SU-DHL-6 (cell line): ENCODE measurements around the gene RIOK1.
"Not testable (repeated sequence)": the region's sequence is repeated elsewhere in the genome, so short reads cannot be mapped to it uniquely, and the experiment has no call there.

Experiments used
- H2AFZ ChIP-seq: fragments of 200-600 bp; sonication (generic); 2 replicates; pipeline ENCODE4 v1.6.1; 2014; ENCODE audit warnings: low read depth, mild to moderate bottlenecking, moderate library complexity, mixed read lengths, antibody characterized with exemption, low read length; ENCODE audit not compliant: severe bottlenecking
- H3F3A ChIP-seq: fragments of 200-600 bp; shearing (Covaris generic); 2 replicates; pipeline ENCODE4 v1.6.0; 2016; ENCODE audit warnings: antibody characterized with exemption, mild to moderate bottlenecking; ENCODE audit not compliant: insufficient read depth
- H3K27ac ChIP-seq: fragments of 200-600 bp; sonication (generic); 2 replicates; pipeline ENCODE4 v1.5.1; 2016; ENCODE audit warnings: low read depth, mild to moderate bottlenecking, low read length, moderate library complexity, mixed read lengths
- H3K27me3 ChIP-seq: fragments of 200-600 bp; sonication (generic), shearing (Covaris generic); 2 replicates; pipeline ENCODE4 v1.6.0; 2014; ENCODE audit warnings: mild to moderate bottlenecking, low read length
- H3K36me3 ChIP-seq: fragments of 200-600 bp; sonication (generic); 2 replicates; pipeline ENCODE4 v1.6.1; 2014; ENCODE audit warnings: mild to moderate bottlenecking, low read length, mixed read lengths
- H3K4me2 ChIP-seq: fragments of 300-600, 200-600 bp; shearing (Covaris generic), sonication (generic); 2 replicates; pipeline ENCODE4 v1.6.0; 2014; ENCODE audit warnings: low read length, low read depth, mild to moderate bottlenecking; ENCODE audit not compliant: poor library complexity, severe bottlenecking
- H3K4me3 ChIP-seq: fragments of 200-600 bp; sonication (generic); 2 replicates; pipeline ENCODE4 v1.5.1; 2014; ENCODE audit warnings: antibody characterized with exemption, low read length, mild to moderate bottlenecking, mixed read lengths; ENCODE audit not compliant: insufficient read depth, poor library complexity, severe bottlenecking
- H3K79me2 ChIP-seq: fragments of 200-600 bp; sonication (generic); 2 replicates; pipeline ENCODE4 v1.6.1; 2014; ENCODE audit warnings: mild to moderate bottlenecking, low read length, moderate library complexity; ENCODE audit not compliant: insufficient read depth
- H3K9ac ChIP-seq: fragments of 200-600 bp; sonication (generic); 2 replicates; pipeline ENCODE4 v1.7.0; 2014; ENCODE audit warnings: mild to moderate bottlenecking, low read length
- H3K9me2 ChIP-seq: fragments of 200-600 bp; sonication (generic); replicated peaks from 2 replicates; pipeline ENCODE4 v1.6.1; 2014; ENCODE audit warnings: low read length; ENCODE audit not compliant: insufficient read depth
- H3K9me3 ChIP-seq: fragments of 200-600 bp; sonication (generic); 2 replicates; pipeline ENCODE4 v1.6.1; 2014; ENCODE audit warnings: low read length, mixed read lengths; ENCODE audit not compliant: insufficient read depth
- H4K20me1 ChIP-seq: fragments of 200-600 bp; sonication (generic); 2 replicates; pipeline ENCODE4 v1.6.1; 2014; ENCODE audit warnings: low read depth, mild to moderate bottlenecking, antibody characterized with exemption, low read length, moderate library complexity, mixed read lengths
- EZH2phosphoT487 ChIP-seq: fragments of 200-600 bp; sonication (generic), shearing (Covaris generic); conservative IDR thresholded peaks from 2 replicates; pipeline ENCODE4 v1.6.1; 2018; ENCODE audit warnings: mild to moderate bottlenecking, antibody characterized with exemption, low read length, moderate library complexity, mixed read lengths
- TF ChIP-seq, protein P1 (sequence below): fragments of 200-600 bp; sonication (generic); IDR thresholded peaks from one replicate; pipeline ENCODE4 v1.5.1; 2017; ENCODE audit warnings: antibody characterized with exemption, mild to moderate bottlenecking, low read length, moderate library complexity; ENCODE audit not compliant: insufficient read depth, poor library complexity, severe bottlenecking

The RIOK1 gene

DNA sequence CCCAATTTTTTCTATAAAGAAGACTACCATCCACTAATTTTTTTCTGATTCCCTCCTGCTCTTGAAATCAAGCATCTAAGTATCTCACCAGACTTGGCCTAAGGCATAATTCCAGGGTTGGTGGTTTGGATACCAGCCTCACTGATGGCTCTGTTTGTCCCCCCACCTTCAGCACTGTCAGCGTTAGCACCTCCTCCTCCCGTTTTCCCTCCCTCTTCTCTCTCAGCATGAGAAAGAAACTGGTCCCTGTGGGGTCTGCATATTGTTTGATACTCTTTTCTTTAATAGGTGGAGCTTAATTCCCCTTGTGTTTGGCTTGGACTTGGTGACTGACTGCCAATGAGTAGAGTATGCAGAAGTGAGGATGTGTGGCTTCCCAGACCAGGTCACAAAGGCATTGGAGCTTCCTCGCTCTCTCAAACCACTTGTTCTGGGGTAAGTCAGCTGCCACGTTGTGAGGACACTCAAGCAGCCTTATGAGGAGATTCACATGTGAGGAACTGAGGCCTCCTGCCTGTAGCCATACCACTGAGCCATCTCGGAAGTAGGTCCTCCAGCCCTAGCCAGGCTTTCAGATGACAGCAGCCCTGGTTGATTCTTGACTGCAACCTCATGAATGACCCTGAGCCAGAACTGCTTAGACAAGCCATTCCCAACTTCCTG lies 65.2 kb downstream of the RIOK1 start:
- Histone ChIP-seq H2AFZ (no peak overlapping the region), H3K4me2 (no peak overlapping the region), H3K79me2 (no peaks in the 10 kb centered on the region), H3K27ac (no peak overlapping the region), H3K9me3 (peaks cover 4% of the 10 kb centered on the region; the same call in 1 of the 2 replicates), H3F3A (no peaks in the 10 kb centered on the region), H3K9ac (no peak overlapping the region), H3K4me3 (no peak overlapping the region), H3K27me3 (no peaks in the 10 kb centered on the region), H3K36me3 (no peaks in the 10 kb centered on the region), H3K9me2 (no peaks in the 10 kb centered on the region), H4K20me1 (no peaks in the 10 kb centered on the region)
- TF ChIP-seq, protein P1, sequence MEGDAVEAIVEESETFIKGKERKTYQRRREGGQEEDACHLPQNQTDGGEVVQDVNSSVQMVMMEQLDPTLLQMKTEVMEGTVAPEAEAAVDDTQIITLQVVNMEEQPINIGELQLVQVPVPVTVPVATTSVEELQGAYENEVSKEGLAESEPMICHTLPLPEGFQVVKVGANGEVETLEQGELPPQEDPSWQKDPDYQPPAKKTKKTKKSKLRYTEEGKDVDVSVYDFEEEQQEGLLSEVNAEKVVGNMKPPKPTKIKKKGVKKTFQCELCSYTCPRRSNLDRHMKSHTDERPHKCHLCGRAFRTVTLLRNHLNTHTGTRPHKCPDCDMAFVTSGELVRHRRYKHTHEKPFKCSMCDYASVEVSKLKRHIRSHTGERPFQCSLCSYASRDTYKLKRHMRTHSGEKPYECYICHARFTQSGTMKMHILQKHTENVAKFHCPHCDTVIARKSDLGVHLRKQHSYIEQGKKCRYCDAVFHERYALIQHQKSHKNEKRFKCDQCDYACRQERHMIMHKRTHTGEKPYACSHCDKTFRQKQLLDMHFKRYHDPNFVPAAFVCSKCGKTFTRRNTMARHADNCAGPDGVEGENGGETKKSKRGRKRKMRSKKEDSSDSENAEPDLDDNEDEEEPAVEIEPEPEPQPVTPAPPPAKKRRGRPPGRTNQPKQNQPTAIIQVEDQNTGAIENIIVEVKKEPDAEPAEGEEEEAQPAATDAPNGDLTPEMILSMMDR = no peak
- TF ChIP-seq EZH2phosphoT487 = no peak

GRCh38 chr6:7456302-7456701 lies 66.7 kb downstream of the RIOK1 start:
- H3K9me3 ChIP-seq, H3F3A ChIP-seq, H3K36me3 ChIP-seq, H3K4me2 ChIP-seq, H3K27ac ChIP-seq, H3K4me3 ChIP-seq, H3K9ac ChIP-seq, H4K20me1 ChIP-seq, H3K79me2 ChIP-seq, H3K27me3 ChIP-seq, H3K9me2 ChIP-seq, H2AFZ ChIP-seq: not testable (repeated sequence)

DNA sequence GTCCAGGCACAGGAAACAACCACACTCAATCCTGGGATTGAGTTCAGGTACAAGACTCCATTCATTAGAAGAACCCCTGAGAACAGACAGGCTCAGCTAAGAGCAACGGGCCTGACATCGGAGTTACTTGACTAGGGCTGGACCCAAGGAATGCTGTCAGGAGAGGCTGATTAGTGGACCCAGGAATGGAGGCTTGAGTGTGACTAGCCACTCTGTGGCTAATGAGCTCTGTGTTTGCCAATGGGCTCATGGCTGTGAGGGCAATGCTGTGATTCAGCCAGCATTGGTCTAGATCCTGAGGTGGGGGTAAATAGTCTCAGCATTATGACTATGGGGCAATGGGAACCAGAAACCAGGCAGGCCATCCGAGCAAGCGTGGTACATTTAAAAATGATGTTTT lies 71.8 kb downstream of the RIOK1 start:
- Histone ChIP-seq H3K9me2 (no peaks in the 10 kb centered on the region), H2AFZ (no peak overlapping the region), H3K9me3 (peaks cover 4% of the 10 kb centered on the region; the same call in 1 of the 2 replicates), H4K20me1 (no peaks in the 10 kb centered on the region), H3K27me3 (no peaks in the 10 kb centered on the region), H3K79me2 (no peaks in the 10 kb centered on the region), H3K36me3 (no peaks in the 10 kb centered on the region), H3K9ac (no peak overlapping the region), H3K27ac (no peak overlapping the region), H3K4me3 (no peak overlapping the region), H3K4me2 (no peak overlapping the region), H3F3A (no peaks in the 10 kb centered on the region)
- TF ChIP-seq EZH2phosphoT487 = no peak
- TF ChIP-seq, protein P1 = no peak

DNA sequence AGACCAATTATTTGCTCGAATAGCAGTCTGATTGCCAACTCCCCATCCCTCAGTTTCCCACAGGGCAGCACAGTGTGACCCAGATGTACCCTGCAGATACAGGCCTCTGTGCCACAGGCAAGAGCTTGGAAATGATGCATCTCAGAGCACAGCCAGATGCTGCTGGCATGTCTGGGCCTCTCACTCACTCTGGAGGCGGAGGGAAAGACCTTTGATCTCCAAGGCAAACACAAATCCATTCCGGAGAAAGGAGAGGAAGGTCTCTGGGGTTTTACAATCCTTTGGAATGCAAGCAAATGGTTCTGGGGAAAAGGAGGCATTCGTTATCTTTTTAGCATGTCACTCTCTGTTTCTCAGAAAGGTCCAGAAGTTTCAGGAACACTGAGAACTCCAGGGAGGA lies 74.2 kb downstream of the RIOK1 start:
- Histone ChIP-seq H3K27me3 (no peaks in the 10 kb centered on the region), H3K36me3 (no peaks in the 10 kb centered on the region), H3K9me3 (no peaks in the 10 kb centered on the region), H3K27ac (no peak overlapping the region), H3K4me2 (no peak overlapping the region), H4K20me1 (no peaks in the 10 kb centered on the region), H3K79me2 (no peaks in the 10 kb centered on the region), H3K9me2 (no peaks in the 10 kb centered on the region), H3K9ac (no peak overlapping the region), H3F3A (no peaks in the 10 kb centered on the region), H2AFZ (no peak overlapping the region), H3K4me3 (no peak overlapping the region)
- no peak for TF ChIP-seq EZH2phosphoT487
- TF ChIP-seq, protein P1 = no peak
